ENCODE data around the gene LCA5.

DNA sequence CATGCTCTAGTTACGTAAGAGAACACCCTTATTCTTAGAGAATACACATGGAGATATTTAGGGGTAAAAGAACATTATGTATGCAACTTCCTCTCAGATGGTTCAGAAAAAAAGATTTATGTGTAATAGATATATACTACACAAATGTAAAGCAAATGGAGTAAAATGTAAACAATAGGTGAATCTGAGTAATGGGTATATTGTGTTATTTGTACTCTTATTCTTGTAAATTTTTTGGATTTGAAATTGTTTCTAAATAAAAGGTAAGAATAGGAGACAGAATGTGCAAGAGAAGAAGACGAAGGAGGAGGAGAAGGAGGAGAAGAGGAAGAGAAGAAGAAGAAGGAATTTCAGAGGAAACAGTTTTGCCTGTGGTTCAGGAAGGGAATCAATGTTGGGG is 22.5 kb upstream of the LCA5 start:
- TF ChIP-seq CTCF (IDR thresholded peaks at IDR 0.05; ENCODE audit: low read length): no peak
- TF ChIP-seq EZH2 (optimal IDR thresholded peaks at IDR 0.05; ENCODE audit: low read depth, low read length): no peak

Data from MM.1S (cell line).